ENCODE measurements around the gene NCAPH2. TPM values are rescaled to one million over a fixed set of nuclear protein-coding genes. Genes with fewer than 3 reads are reported as not detected.
A peak's percentile ranks its signal among the peaks of the same experiment; 100 is the strongest.

Gene NCAPH2
- total and polyA plus RNA-seq, 2 of the 8 experiments (the other 6 are each of a cell fraction or from before 2014, with no cell fraction given), result 62.2 to 81.6 TPM

DNA sequence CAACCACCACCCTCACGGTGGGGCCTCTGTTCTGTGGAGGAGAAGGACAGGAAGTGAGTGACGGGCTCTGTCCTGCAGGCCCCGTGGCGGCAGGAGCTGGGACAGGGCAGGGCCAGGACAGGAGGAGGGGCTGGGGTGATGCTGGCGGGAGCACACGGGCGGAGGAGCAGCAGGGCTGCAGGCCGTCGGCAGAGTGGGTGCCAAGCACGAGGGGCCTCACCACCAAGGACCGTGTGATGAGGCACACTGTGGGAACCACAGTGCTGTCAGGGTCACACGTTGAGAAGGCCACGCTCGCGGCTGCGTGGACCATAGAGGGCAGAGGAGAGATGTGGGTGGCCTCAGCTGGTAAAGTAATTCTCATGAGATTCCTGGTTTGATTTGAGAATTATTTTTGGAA is 8.9 kb downstream of the NCAPH2 start:
- H2BK5ac ChIP-seq (ENCODE audit: low read depth, low read length), result peak overlapping the region; percentile 24; the same call in 1 of the 2 replicates
- H3K27me3 ChIP-seq (replicated peaks in 1 of 4; ENCODE audit: control insufficient read depth in 3 of 4, extremely low read depth in 1 of 4, insufficient read depth in 3 of 4, low read length in 3 of 4), result no peaks in the 10 kb centered on the region
- FAIRE-seq (no peak), DNase-seq (ENCODE audit: low read depth in 1 of 2, low spot score in 2 of 2) (no peak)
- H3K79me1 ChIP-seq (ENCODE audit: low read depth, low read length), result peaks cover 13% of the 10 kb centered on the region; the same call in 1 of the 2 replicates
- H2BK15ac ChIP-seq (ENCODE audit: low read length), result no peak overlapping the region
- ChIA-PET POLR2A (ENCODE audit: partially characterized antibody) (interaction anchor here (0.7 to 1.1 kb wide), 3 partner anchors 8 to 55 kb away, joined by 3 read pairs; no protein-coding TSS in a partner anchor), CTCF (ENCODE audit: partially characterized antibody) (interaction anchor here (0.6 to 1.0 kb wide), 4 partner anchors 9 to 73 kb away, joined by 3 to 4 read pairs (median 3); partner anchors contain the start of gene SCO2)
- no peak overlapping the region for H3K4me3 ChIP-seq (ENCODE audit: extremely low read depth in 1 of 4, insufficient read depth in 2 of 4, low read depth in 3 of 4, low read length in 4 of 4)
- 93% methylated on average over 16 of the region's 16 CpGs; no CpG with 5 or more reads in 1 of the 2 experiments for WGBS, 2 experiments (ENCODE audit: extremely low coverage in 1 of 2, insufficient coverage in 1 of 2, insufficient read length in 1 of 2, insufficient replicate concordance in 2 of 2, low coverage in 1 of 2, low lambda C conversion rate in 2 of 2, missing lambda C conversion rate in 1 of 2)
- H3K23me2 ChIP-seq (ENCODE audit: low read depth, low read length), result no peaks in the 10 kb centered on the region
- H3K4me2 ChIP-seq (ENCODE audit: insufficient read depth in 1 of 2, low read depth in 2 of 2, low read length in 2 of 2), result no peak overlapping the region
- no peak overlapping the region for H2AK5ac ChIP-seq (ENCODE audit: low read depth, low read length)
- no peak for TF ChIP-seq SP2 (IDR thresholded peaks at IDR 0.05; ENCODE audit: low read length)
- TF ChIP-seq, protein P1, sequence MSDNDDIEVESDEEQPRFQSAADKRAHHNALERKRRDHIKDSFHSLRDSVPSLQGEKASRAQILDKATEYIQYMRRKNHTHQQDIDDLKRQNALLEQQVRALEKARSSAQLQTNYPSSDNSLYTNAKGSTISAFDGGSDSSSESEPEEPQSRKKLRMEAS (IDR thresholded peaks at IDR 0.05), result no peak
- no peak for TF ChIP-seq ZNF274 (IDR thresholded peaks at IDR 0.05; ENCODE audit: borderline replicate concordance, extremely low read depth, low read length)
- no peak for TF ChIP-seq NRF1 (IDR thresholded peaks at IDR 0.05; ENCODE audit: low read depth, low read length)
- no peaks in the 10 kb centered on the region for H3K9me3 ChIP-seq (ENCODE audit: insufficient read depth in 2 of 2, low read depth in 1 of 2, low read length in 1 of 2)
- H2BK20ac ChIP-seq (ENCODE audit: low read length), result no peak overlapping the region
- H3K36me3 ChIP-seq (ENCODE audit: control insufficient read depth in 2 of 4, insufficient read depth in 4 of 4, low read length in 3 of 4), result peaks cover 0 to 12% (median 7%) of the 10 kb centered on the region in 4 experiments; a peak in 5 of 8 replicates
- no peak overlapping the region for H3K9ac ChIP-seq (replicated peaks in 1 of 4; ENCODE audit: extremely low read depth in 1 of 4, low read depth in 3 of 4, low read length in 3 of 4)
- H4K91ac ChIP-seq (replicated peaks; ENCODE audit: insufficient read length, low read length), result no peak overlapping the region
- no peak overlapping the region for H3K18ac ChIP-seq (ENCODE audit: extremely low read depth, low read length)
- H3K56ac ChIP-seq (replicated peaks; ENCODE audit: insufficient read length, low read depth, low read length), result no peak overlapping the region
- H3K4me1 ChIP-seq (replicated peaks in 1 of 4; ENCODE audit: control insufficient read depth in 3 of 4, insufficient read depth in 4 of 4, low read length in 3 of 4), result no peaks in the 10 kb centered on the region
- no peak overlapping the region for H2BK12ac ChIP-seq (ENCODE audit: low read depth, low read length)
- H3K23ac ChIP-seq (ENCODE audit: insufficient read length), result no peak overlapping the region
- no peak overlapping the region for H2AFZ ChIP-seq (ENCODE audit: low read length)
- H4K5ac ChIP-seq (ENCODE audit: insufficient read length, low read depth, low read length), result no peak overlapping the region
- peaks cover 10 to 31% of the 10 kb centered on the region in 2 experiments for H3K79me2 ChIP-seq (ENCODE audit: control insufficient read depth in 1 of 2, insufficient read depth in 2 of 2, low read length in 2 of 2)
- no peak overlapping the region for H3K14ac ChIP-seq (ENCODE audit: insufficient read length)
- H4K8ac ChIP-seq (ENCODE audit: extremely low read depth, insufficient read depth, low read length), result no peak overlapping the region
- no peak overlapping the region for H2BK120ac ChIP-seq (replicated peaks; ENCODE audit: low read depth, low read length)
- no peak overlapping the region for H3K4ac ChIP-seq (replicated peaks; ENCODE audit: insufficient read length, low read depth, low read length)
- H3K27ac ChIP-seq (ENCODE audit: low read depth, low read length), result no peak overlapping the region
- H4K20me1 ChIP-seq (replicated peaks in 1 of 2; ENCODE audit: control insufficient read depth in 1 of 2, insufficient read depth in 2 of 2, low read length in 2 of 2), result peaks cover 9 to 18% of the 10 kb centered on the region in 2 experiments

Data from H1 (cell line).